Erythroblast (primary cell): Measurements from ENCODE around the gene ANKMY1.

Experiments
- GATA1 ChIP-seq: IDR thresholded peaks from 2 replicates; pipeline ENCODE4 v1.6.1; 2011; ENCODE audit warnings: low read depth, mild to moderate bottlenecking, control low read depth, low read length, moderate library complexity
- POLR2A ChIP-seq: IDR thresholded peaks from 2 replicates; pipeline ENCODE4 v1.6.1; 2011; ENCODE audit warnings: mild to moderate bottlenecking, low read length

- TF ChIP-seq POLR2A: no peak
- TF ChIP-seq GATA1: no peak
Measured at GRCh38 chr2:240469239-240469636, 88.5 kb downstream of the ANKMY1 start.
